Gastrocnemius medialis (tissue), 4 donors: ENCODE data around the gene PRR5. TPM values are rescaled to one million over a fixed set of nuclear protein-coding genes. Genes with fewer than 3 reads are reported as not detected.
"Not testable (repeated sequence)": the region's sequence is repeated elsewhere in the genome, so short reads cannot be mapped to it uniquely, and the experiment has no call there.

ENCODE experiments used
- ATAC-seq, 2 donors: fragments of 150-250 bp; one replicate each; pipeline ENCODE4 v1.9.1; 2016
- DNase-seq, 2 donors: peaks; one replicate each; pipeline ENCODE4 v3.0.0-alpha.2; 2019
- H3K27ac ChIP-seq, 4 donors: fragments of 200-600 bp; sonication (generic); 1 replicate in 1 of 4; 2 replicates in 3 of 4; pipeline ENCODE4 v1.5.1; 2016 to 2018; ENCODE audit warnings: mild to moderate bottlenecking in 2 of 4, moderate library complexity in 1 of 4
- H3K27me3 ChIP-seq, 3 donors: fragments of 200-600 bp; sonication (generic) in 2 of 3; 1 replicate in 1 of 3; 2 replicates in 2 of 3; pipeline versions ENCODE4 v1.5.1 to v1.6.0; 2016 to 2019; ENCODE audit warnings: mild to moderate bottlenecking in 1 of 3, moderate library complexity in 1 of 3
- H3K36me3 ChIP-seq, 2 donors: fragments of 200-600 bp; sonication (generic) in 1 of 2; one replicate each; pipeline ENCODE4 v1.5.1; 2017 to 2018
- H3K4me1 ChIP-seq, 2 donors: fragments of 200-600 bp; sonication (generic) in 1 of 2; one replicate each; pipeline ENCODE4 v1.5.1; 2016 to 2017; ENCODE audit warnings: mild to moderate bottlenecking in 2 of 2
- H3K4me3 ChIP-seq, 4 donors: fragments of 200-600 bp; sonication (generic) in 3 of 4; 1 replicate in 1 of 4; 2 replicates in 3 of 4; pipeline ENCODE4 v1.5.1; 2016 to 2019; ENCODE audit warnings: mild to moderate bottlenecking in 2 of 4
- H3K9me3 ChIP-seq, 3 donors: fragments of 200-600 bp; sonication (generic) in 2 of 3; 1 replicate in 1 of 3; 2 replicates in 2 of 3; pipeline ENCODE4 v1.5.1; 2016 to 2019
- CTCF ChIP-seq, 5 experiments: fragments of 450-650 bp in 3 of 5; fragments of 200-600 bp in 2 of 5; sonication (generic) in 2 of 5; IDR thresholded peaks in 4 of 5; conservative IDR thresholded peaks in 1 of 5; 1 replicate in 4 of 5; 2 replicates in 1 of 5; pipeline ENCODE4 v1.5.1; 2016 to 2019; ENCODE audit warnings: antibody characterized with exemption in 5 of 5, mild to moderate bottlenecking in 3 of 5, moderate library complexity in 3 of 5
- POLR2A ChIP-seq, 2 donors: fragments of 450-650 bp; IDR thresholded peaks; one replicate each; pipeline ENCODE4 v1.6.1; 2017; ENCODE audit warnings: antibody characterized with exemption in 2 of 2, mild to moderate bottlenecking in 2 of 2, moderate library complexity in 2 of 2
- in situ Hi-C, 4 donors: fragments of 200-750 bp; cut with MboI; loops; one replicate each; pipeline versions ENCODE4 v1.15.0 to v1.8.0; 2017; ENCODE audit warnings: low sequenced_read_pairs in 4 of 4
- intact Hi-C: fragments of 100-400 bp; cut with DNase I; formaldehyde crosslinking; loops from one replicate; pipeline ENCODE4 v1.15.1; 2023; ENCODE audit warnings: low total_unique reads
- total RNA-seq, 4 donors: library from RNA; depleted of rRNA; stranded (reverse); fragments of >200 nt; gene quantifications; one replicate each; pipeline versions ENCODE4 v1.1.0 to v1.2.3, GENCODE V29; 2016

The PRR5 gene, protein sequence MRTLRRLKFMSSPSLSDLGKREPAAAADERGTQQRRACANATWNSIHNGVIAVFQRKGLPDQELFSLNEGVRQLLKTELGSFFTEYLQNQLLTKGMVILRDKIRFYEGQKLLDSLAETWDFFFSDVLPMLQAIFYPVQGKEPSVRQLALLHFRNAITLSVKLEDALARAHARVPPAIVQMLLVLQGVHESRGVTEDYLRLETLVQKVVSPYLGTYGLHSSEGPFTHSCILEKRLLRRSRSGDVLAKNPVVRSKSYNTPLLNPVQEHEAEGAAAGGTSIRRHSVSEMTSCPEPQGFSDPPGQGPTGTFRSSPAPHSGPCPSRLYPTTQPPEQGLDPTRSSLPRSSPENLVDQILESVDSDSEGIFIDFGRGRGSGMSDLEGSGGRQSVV
- 10 to 100 TPM in 1 of 4 donors, 1 to 10 TPM in 2, under 1 TPM in 1; 0.34 to 15.2 (median 1.3) TPM for total RNA-seq

DNA sequence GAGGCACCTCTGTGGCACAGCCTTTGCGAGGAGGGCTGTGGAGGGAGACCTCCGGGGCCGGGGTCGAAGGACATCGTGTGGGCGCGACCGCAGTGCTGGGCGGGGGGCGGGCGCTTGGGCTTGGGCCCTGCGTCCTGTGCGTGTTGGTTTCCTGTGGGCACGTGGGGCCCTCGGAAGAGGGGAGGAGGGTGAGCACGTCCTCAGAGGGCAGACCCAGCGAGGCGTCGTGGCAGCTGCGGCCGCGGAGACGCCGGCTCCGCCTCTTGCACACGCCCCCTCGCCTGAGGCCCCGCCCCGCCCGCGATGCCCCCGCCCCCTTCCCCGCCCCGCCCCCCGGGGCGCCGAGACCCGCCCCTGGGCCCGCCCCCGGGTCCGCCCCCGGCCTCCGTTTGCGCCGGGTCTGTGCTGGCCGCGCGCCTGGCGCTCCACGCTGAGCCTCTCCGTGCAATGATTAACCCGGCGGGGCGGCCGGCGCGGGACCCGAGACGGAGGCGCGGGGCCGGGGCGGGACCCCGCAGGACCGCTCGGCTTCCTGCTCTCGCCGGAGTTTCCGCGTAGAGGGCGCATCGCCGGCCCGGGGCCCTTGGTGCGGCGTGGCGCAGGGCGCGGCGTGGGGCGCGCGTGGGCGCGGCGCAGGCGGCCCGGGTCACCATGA lies at the start of gene PRR5:
Gene PRR5, plus strand, starts transcription at position 381 of the 655 bp plus-strand sequence. Its CDS starts 271 bp downstream, at position 652.
- no peaks in the 10 kb centered on the region for H3K36me3 ChIP-seq
- in situ Hi-C loops = no loop called here
- ATAC-seq (peak; percentile 72 to 84), DNase-seq (peak; percentile 39 to 55)
- H3K4me3 ChIP-seq = peak within 1 kb of the TSS; percentile 36 to 56 (median 48)
- no peak for TF ChIP-seq POLR2A (IDR thresholded peaks at IDR 0.05)
- TF ChIP-seq CTCF (IDR thresholded peaks at IDR 0.05 in 4 of 5, conservative IDR thresholded peaks at IDR 0.05 in 1 of 5) = no peak
- peaks cover 0 to 5% of the 10 kb centered on the region in 2 donors for H3K4me1 ChIP-seq
- H3K9me3 ChIP-seq = no peaks in the 10 kb centered on the region
- peaks cover 21 to 32% (median 21%) of the 10 kb centered on the region in 3 donors for H3K27me3 ChIP-seq
- no peak within 1 kb of the TSS for H3K27ac ChIP-seq
- intact Hi-C loops = no loop called here

DNA sequence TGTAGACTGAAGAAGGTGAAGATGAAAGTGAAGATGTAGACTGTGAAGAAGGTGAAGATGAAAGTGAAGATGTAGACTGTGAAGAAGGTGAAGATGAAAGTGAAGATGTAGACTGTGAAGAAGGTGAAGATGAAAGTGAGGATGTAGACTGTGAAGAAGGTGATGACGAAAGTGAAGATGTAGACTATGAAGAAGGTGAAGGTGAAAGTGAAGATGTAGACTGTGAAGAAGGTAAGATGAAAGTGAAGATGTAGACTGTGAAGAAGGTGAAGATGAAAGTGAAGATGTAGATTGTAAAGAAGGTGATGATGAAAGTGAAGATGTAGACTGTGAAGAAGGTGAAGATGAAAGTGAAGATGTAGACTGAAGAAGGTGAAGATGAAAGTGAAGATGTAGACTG lies 49.1 kb upstream of the PRR5 start:
- intact Hi-C loops, H3K27ac ChIP-seq, H3K4me3 ChIP-seq, in situ Hi-C loops, H3K27me3 ChIP-seq, DNase-seq, ATAC-seq, H3K36me3 ChIP-seq, H3K9me3 ChIP-seq: not testable (repeated sequence)
- H3K4me1 ChIP-seq = peaks cover 0 to 13% of the 10 kb centered on the region in 2 donors

- Histone ChIP-seq H3K4me3 (peak overlapping the region in 2 of 4 donors; percentile 5 to 26), H3K36me3 (no peaks in the 10 kb centered on the region), H3K27me3 (no peaks in the 10 kb centered on the region), H3K9me3 (no peaks in the 10 kb centered on the region), H3K4me1 (peaks cover 14 to 24% of the 10 kb centered on the region in 2 donors), H3K27ac (peak overlapping the region; percentile 38 to 83 (median 58))
- in situ Hi-C loops (no loop called here), intact Hi-C loops (no loop called here)
- TF ChIP-seq POLR2A (IDR thresholded peaks at IDR 0.05) (no peak), CTCF (IDR thresholded peaks at IDR 0.05 in 4 of 5, conservative IDR thresholded peaks at IDR 0.05 in 1 of 5) (no peak)
- ATAC-seq (peak; percentile 72 to 90), DNase-seq (peak; percentile 66 to 67)
Observed at GRCh38 chr22:44658311-44658953, 43.6 kb upstream of the PRR5 start.

DNA sequence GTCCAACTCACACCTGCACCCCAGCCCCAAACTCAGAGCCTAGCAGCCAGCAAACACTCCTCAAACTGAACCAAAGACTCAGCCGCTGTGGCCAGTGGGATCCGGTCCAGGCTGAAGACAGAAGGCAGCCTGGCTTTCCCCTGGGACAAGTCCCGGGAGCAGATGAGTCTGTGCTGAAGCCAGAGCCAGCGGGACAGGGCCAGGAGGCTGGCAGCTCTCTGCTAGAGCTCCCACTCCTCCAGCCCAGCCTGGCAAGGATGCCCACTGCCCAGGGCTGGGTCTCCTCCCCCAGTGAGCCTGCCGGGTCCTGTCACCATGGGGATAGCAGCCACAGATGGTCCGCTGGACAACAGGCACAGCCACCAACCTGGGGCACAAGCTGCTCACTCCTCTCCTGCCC lies 42.9 kb upstream of the PRR5 start:
- H3K36me3 ChIP-seq = no peaks in the 10 kb centered on the region
- TF ChIP-seq POLR2A (IDR thresholded peaks at IDR 0.05) (no peak), CTCF (IDR thresholded peaks at IDR 0.05 in 4 of 5, conservative IDR thresholded peaks at IDR 0.05 in 1 of 5) (no peak)
- intact Hi-C loops = no loop called here
- H3K27me3 ChIP-seq = no peaks in the 10 kb centered on the region
- peak overlapping the region; percentile 38 to 83 (median 58) for H3K27ac ChIP-seq
- in situ Hi-C loops = no loop called here
- no peak overlapping the region for H3K4me3 ChIP-seq
- DNase-seq = peak; percentile 40 to 43
- H3K9me3 ChIP-seq = no peaks in the 10 kb centered on the region
- ATAC-seq = peak; percentile 77 to 85
- peaks cover 14 to 24% of the 10 kb centered on the region in 2 donors for H3K4me1 ChIP-seq
